GM12874 (cell line): Measurements from ENCODE around the gene ERCC4.

ENCODE experiments used
- TF ChIP-seq, protein P1 (sequence below): IDR thresholded peaks from 2 replicates; pipeline ENCODE4 v1.5.1; 2011; ENCODE audit warnings: low read depth, mild to moderate bottlenecking, control low read depth, low read length, moderate library complexity; ENCODE audit not compliant: insufficient read depth

Gene ERCC4

DNA sequence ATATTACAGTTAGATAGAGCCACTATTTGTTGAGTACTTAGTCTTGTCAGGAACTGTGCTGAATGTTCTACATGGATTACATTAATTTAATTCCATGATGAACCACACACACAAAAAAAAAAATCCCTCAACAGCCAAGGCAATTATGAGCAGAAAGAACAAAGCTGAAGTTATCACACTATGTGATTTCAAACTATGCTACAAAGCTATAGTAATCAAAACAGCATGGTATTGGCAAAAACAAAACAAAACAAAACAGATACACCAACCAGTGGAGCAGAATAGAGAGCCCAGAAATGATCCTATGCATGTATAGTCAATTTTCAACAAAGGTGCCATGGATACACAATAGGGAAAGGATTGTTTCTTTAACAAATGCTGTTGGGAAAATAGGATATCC, 8.1 kb upstream of the ERCC4 start:
- TF ChIP-seq, protein P1, sequence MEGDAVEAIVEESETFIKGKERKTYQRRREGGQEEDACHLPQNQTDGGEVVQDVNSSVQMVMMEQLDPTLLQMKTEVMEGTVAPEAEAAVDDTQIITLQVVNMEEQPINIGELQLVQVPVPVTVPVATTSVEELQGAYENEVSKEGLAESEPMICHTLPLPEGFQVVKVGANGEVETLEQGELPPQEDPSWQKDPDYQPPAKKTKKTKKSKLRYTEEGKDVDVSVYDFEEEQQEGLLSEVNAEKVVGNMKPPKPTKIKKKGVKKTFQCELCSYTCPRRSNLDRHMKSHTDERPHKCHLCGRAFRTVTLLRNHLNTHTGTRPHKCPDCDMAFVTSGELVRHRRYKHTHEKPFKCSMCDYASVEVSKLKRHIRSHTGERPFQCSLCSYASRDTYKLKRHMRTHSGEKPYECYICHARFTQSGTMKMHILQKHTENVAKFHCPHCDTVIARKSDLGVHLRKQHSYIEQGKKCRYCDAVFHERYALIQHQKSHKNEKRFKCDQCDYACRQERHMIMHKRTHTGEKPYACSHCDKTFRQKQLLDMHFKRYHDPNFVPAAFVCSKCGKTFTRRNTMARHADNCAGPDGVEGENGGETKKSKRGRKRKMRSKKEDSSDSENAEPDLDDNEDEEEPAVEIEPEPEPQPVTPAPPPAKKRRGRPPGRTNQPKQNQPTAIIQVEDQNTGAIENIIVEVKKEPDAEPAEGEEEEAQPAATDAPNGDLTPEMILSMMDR = no peak

DNA sequence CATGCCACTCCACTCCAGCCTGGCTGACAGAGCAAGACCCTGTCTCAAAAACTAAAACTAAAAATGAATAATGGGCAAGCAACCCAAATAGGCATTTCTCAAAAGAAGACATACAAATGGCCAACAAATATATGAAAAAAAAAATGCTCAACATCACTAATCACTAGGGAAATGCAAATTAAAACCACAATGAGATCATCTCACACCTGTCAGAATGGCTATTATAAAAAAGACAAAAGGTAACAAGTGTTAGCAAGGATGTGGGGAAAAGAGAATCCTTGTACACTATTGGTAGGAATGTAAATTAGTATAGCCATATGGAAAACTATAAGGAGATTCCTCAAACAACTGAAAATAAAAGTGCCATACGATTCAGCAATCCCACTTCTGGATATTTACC, 7.1 kb upstream of the ERCC4 start:
- TF ChIP-seq, protein P1 = no peak

DNA sequence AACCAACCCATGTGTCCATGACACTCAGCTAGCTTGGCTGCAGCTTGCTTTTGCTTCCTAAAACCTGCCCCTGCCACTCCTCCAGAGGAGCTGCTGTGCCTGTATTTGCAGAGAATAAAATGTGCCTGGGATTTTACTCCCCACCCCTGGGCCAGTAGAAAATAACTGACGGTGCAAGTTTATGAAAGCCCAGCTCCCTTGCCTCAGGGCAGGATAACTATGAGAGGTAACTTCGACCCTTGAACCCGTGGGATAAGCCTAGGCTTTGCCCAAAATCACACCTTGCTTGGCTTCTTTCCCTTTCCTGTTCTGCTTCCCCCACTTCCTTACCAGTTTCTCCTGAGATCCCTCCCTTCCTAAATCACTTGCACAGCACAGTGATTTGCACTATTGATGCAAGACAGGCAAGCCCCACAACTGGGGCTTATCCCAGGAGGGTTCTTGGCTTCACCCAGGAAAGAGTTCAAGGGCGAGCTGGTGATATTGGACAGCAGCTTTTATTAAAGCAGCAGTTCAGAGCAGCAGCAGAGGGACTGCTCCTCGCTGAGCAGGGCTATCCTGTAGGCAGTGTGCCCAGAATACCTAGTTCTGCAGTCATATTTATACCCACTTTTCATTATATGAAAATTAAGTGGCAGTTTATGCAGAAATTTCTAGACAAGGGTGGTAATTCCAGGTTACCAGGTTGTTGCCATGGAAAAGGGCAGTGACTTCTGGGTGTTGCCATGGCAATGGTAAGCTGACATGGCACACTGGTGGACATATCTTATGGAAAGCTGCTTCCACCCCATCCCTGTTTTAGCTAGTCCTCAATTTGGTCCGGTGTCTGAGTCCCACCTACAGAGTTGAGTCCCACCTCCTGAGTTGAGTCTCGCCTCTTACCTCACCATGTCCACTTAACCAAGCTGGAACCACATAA, 6.3 kb upstream of the ERCC4 start:
- TF ChIP-seq, protein P1 = no peak

DNA sequence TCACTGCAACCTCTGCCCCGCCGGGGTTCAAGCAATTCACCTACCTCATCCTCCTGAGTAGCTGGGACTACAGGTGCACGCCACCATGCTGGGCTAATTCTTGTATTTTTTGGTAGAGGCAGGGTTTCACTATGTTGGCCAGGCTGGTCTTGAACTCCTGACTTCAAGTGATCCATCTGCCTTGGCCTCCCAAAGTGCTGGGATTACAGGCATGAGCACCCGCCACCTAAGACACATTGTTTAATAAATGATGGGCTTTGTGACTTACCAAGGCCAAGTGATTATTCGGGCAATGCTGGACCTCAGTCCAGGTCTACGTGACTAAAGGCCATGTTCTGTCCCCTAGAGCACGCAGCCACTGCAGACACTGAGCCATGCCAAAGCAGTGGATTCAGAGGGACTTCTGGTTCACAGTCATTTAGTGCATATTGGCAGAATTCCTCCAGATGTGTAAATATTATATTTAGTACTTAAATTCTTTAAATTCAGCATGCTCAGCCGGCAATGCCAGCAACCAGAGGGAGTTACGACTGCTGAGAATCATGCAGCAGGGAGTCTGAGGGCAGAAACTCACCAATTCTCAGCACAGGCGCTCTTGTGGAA, 4.8 kb upstream of the ERCC4 start:
- TF ChIP-seq, protein P1 = no peak

- TF ChIP-seq, protein P1 = 0 out of 2 replicates have a peak, but pooled peaks have one; percentile 12
These were observed 648 bp upstream of the ERCC4 start for GRCh38 chr16:13919330-13919682.

DNA sequence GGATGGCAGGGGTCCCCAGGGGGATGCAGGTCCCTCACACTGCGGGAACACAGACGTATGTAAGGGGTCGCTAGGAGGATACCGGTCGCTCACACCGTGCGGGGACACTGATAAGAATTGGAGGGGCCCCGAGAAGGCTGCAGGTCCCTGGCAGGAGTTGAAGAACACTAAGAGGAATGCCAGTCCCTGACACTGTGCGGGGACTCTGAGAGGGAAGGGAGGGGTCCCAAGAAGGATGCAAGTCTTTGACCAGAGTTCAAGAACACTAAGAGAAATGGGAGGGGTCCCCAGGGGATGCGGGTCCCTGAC, 510 bp downstream of the ERCC4 start:
- TF ChIP-seq, protein P1 = no peak

GRCh38 chr16:13921328-13921727, 1.4 kb downstream of the ERCC4 start:
- TF ChIP-seq, protein P1 = no peak
